Measurements from ENCODE around the gene COL12A1.

DNA sequence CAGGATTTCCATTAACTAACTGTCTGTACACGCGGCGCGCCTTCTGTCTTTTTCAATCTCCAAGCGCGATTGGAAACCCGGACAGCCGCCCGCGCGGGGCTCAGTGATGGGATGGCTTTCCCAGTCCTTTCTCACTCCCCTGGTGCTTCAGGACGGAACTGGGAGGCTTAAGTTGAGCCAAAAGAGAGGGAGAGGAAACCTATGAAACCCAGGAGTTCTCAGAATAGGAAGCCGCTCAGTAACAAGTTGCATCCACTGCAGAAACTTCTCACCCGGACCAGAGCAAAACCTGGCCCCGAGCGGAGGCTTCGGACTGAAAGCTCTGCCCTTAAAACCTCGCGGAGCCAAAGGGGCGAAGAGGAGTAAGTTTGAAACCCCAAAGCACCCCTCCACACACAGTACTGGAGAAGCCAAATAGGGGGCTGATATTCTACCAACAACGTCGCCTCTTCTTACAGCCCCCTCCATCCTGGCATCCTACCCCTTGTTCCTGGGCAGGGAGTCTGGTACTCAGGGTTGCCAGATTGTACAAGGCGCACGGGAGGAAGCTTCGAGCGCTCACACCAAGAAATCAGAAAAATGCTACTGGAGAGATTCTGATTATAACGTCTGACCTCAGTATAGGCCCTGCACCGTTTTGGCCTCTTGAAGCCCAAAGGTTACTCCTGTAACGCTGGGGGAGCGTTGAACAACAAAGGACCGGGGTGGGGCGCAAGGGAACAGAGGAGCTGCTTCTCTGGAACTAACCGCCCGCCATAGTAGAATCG is 906 bp upstream of the COL12A1 start:
- TF ChIP-seq CTCF (optimal IDR thresholded peaks at IDR 0.05 in 1 of 3, IDR thresholded peaks at IDR 0.05 in 1 of 3, conservative IDR thresholded peaks at IDR 0.05 in 1 of 3; ENCODE audit: extremely low read depth in 1 of 3, insufficient read depth in 2 of 3, low read length in 3 of 3) = no peak
- TF ChIP-seq EZH2 (IDR thresholded peaks at IDR 0.05; ENCODE audit: low read length) = no peak

Measured in keratinocyte (primary cell).